ENCODE results near the gene CCDC197. TPM values are rescaled to one million over a fixed set of nuclear protein-coding genes. Genes with fewer than 3 reads are reported as not detected.

The CCDC197 gene
- total RNA-seq, 2 experiments from 2014 or later = not detected

DNA sequence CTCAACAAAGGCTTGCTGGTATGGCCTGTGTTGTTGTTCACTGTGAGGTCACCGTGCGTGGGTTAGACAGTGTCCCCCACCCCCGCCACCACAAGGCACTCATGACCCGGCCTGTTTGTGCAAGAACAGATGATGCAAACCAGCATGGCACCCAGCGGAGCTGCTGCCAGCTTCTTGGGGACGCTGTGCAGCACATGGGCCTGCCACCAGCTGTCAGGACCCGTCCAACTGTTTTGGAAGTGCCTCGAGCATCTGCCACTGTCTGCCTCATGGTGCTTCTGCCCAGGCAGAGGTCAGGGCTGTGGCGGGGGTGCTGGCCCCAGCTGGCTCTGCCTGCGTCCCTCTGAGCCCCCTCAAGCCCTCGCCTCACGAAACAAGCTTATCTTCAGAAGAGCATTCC lies 22.3 kb upstream of the CCDC197 start:
- H3K4me1 Mint-ChIP-seq (ENCODE audit: low read depth) = peaks cover 67% of the 10 kb centered on the region
- TF ChIP-seq, protein P1, sequence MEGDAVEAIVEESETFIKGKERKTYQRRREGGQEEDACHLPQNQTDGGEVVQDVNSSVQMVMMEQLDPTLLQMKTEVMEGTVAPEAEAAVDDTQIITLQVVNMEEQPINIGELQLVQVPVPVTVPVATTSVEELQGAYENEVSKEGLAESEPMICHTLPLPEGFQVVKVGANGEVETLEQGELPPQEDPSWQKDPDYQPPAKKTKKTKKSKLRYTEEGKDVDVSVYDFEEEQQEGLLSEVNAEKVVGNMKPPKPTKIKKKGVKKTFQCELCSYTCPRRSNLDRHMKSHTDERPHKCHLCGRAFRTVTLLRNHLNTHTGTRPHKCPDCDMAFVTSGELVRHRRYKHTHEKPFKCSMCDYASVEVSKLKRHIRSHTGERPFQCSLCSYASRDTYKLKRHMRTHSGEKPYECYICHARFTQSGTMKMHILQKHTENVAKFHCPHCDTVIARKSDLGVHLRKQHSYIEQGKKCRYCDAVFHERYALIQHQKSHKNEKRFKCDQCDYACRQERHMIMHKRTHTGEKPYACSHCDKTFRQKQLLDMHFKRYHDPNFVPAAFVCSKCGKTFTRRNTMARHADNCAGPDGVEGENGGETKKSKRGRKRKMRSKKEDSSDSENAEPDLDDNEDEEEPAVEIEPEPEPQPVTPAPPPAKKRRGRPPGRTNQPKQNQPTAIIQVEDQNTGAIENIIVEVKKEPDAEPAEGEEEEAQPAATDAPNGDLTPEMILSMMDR (IDR thresholded peaks at IDR 0.05) = no peak

DNA sequence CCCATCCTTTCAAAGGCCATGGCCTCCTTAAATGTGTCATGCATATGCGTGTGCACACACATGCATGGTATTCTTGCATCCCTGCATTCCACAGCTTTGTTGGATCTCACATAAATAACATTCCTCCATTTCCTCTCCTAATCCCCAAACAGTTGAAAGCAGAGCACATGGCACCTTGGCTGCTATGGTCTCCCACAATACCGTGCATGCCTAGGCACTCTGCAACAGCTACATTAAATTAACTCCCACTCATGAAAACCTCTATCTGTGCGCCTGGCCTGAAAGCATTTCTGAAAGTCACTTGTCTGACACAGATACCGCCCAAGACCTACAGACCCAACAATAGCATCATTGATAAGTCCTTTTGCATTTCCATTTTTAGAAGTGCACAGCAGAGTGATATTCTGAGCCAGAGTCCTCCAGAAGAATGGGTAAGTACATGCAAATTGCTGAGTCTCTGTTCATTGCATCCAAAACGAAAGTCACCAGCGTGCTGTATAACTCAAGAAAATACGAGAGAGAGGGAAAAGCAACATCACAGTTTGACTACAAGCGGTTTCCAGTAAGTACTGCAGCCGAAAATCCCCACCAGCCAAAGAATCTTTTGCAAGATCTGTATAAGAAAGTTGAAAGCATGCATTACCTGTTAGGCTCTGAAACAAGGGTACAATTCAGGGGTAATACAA lies 21.2 kb upstream of the CCDC197 start:
- Mint-ChIP-seq H3K27me3 (no peaks in the 10 kb centered on the region), H3K4me3 (peak overlapping the region; percentile 8), H3K9me3 (peaks cover 7% of the 10 kb centered on the region), H3K36me3 (ENCODE audit: low read depth) (peaks cover 9% of the 10 kb centered on the region), H3K4me1 (ENCODE audit: low read depth) (peaks cover 67% of the 10 kb centered on the region), H3K27ac (peak overlapping the region; percentile 66)
- H3K4me3 ChIP-seq (ENCODE audit: low read length) = peak overlapping the region; percentile 17
- no peak overlapping the region for H3K27ac ChIP-seq (ENCODE audit: low read depth in 1 of 2, low read length in 2 of 2)
- intact Hi-C loops (cut with DNase I, micrococcal nuclease) = loop anchor here in 1 of 2 experiments (2.0 kb wide), 1 partner anchor 15 kb away; no protein-coding TSS in a partner anchor
- ATAC-seq (ENCODE audit: poor library complexity) = no peak
- no peaks in the 10 kb centered on the region for H3K27me3 ChIP-seq (ENCODE audit: control insufficient read depth in 1 of 2, insufficient read depth in 2 of 2, low read length in 2 of 2)
- POLR2A ChIA-PET = interaction anchor here (0.8 to 1.8 kb wide), 6 partner anchors 11 to 36 kb away, joined by 3 to 6 read pairs (median 4); no protein-coding TSS in a partner anchor
- H3K4me1 ChIP-seq (ENCODE audit: insufficient read depth, low read length) = peaks cover 88% of the 10 kb centered on the region
- CTCF ChIA-PET = interaction anchor here (10.3 kb wide), 1 partner anchor 35 kb away, joined by 163 read pairs; no protein-coding TSS in a partner anchor
- H3K36me3 ChIP-seq (ENCODE audit: insufficient read depth, low read length) = no peaks in the 10 kb centered on the region
- peak in 2 of 14 experiments; percentile 48 to 52 for DNase-seq
- H3K9me3 ChIP-seq (ENCODE audit: control insufficient read depth in 1 of 2, insufficient read depth in 1 of 2, low read length in 2 of 2) = peaks cover 12 to 19% of the 10 kb centered on the region in 2 experiments
- TF ChIP-seq, protein P1 (IDR thresholded peaks at IDR 0.05) = no peak

More for the DNA sequence above, 22.3 kb upstream of the CCDC197 start:
- Histone ChIP-seq H3K27ac (ENCODE audit: low read depth in 1 of 2, low read length in 2 of 2) (no peak overlapping the region), H3K4me3 (ENCODE audit: low read length) (no peak overlapping the region), H3K27me3 (ENCODE audit: control insufficient read depth in 1 of 2, insufficient read depth in 2 of 2, low read length in 2 of 2) (no peaks in the 10 kb centered on the region), H3K36me3 (ENCODE audit: insufficient read depth, low read length) (no peaks in the 10 kb centered on the region), H3K4me1 (ENCODE audit: insufficient read depth, low read length) (peaks cover 87% of the 10 kb centered on the region), H3K9me3 (ENCODE audit: control insufficient read depth in 1 of 2, insufficient read depth in 1 of 2, low read length in 2 of 2) (peaks cover 12 to 19% of the 10 kb centered on the region in 2 experiments)
- no peak overlapping the region for H3K4me3 Mint-ChIP-seq
- H3K27me3 Mint-ChIP-seq = no peaks in the 10 kb centered on the region
- DNase-seq = peak in 2 of 14 experiments; percentile 19 to 51
- peaks cover 7% of the 10 kb centered on the region for H3K9me3 Mint-ChIP-seq
- no peak for ATAC-seq (ENCODE audit: poor library complexity)
- CTCF ChIA-PET = interaction anchor here (10.3 kb wide), 1 partner anchor 34 kb away, joined by 163 read pairs; no protein-coding TSS in a partner anchor
- H3K27ac Mint-ChIP-seq = no peak overlapping the region
- intact Hi-C loops (cut with DNase I, micrococcal nuclease) = no loop called here
- peaks cover 9% of the 10 kb centered on the region for H3K36me3 Mint-ChIP-seq (ENCODE audit: low read depth)
- POLR2A ChIA-PET = interaction anchor here (1.5 kb wide), 1 partner anchor 25 kb away, joined by 3 read pairs; no protein-coding TSS in a partner anchor

DNA sequence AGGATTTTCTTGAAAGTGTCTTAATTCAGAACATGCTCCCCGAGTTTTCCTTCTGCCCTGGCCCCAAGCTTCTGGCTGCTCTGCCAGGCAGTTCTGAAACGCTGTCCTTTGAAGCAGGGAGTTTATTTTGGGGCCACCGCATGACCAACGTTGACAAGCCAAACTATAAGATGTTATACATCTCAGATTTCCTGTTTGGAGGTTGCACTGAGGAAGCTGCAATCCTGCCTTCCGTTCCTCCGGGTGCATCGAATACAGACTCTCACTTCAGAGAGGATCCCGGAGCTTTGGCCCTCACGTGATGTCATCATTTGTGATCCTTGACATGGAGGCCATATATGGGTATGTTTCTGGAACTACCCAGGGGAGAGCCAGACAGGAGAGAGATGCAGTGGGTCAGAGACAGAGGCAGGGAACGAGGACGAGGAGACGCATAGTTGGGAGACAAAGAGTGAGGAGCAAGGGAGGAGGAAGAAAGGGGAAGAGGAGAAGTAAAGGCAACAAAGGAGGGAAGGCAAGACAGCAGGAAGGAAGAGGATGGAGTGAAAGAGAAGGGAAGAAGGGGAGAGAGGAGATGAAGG lies 20.5 kb upstream of the CCDC197 start, which contains the start of gene ASB2:
Gene ASB2, minus strand, starts transcription at position 94 of the 581 bp plus-strand sequence. CDS start 12,031 bp downstream, outside the sequence.
- CTCF ChIA-PET = interaction anchor here (10.3 kb wide), 1 partner anchor 35 kb away, joined by 163 read pairs; no protein-coding TSS in a partner anchor
- Histone ChIP-seq H3K4me3 (ENCODE audit: low read length) (peak within 1 kb of the TSS; percentile 17), H3K4me1 (ENCODE audit: insufficient read depth, low read length) (peaks cover 88% of the 10 kb centered on the region), H3K9me3 (ENCODE audit: control insufficient read depth in 1 of 2, insufficient read depth in 1 of 2, low read length in 2 of 2) (peaks cover 12 to 19% of the 10 kb centered on the region in 2 experiments), H3K27me3 (ENCODE audit: control insufficient read depth in 1 of 2, insufficient read depth in 2 of 2, low read length in 2 of 2) (no peaks in the 10 kb centered on the region), H3K27ac (ENCODE audit: low read depth in 1 of 2, low read length in 2 of 2) (no peak within 1 kb of the TSS), H3K36me3 (ENCODE audit: insufficient read depth, low read length) (no peaks in the 10 kb centered on the region)
- TF ChIP-seq, protein P1 (IDR thresholded peaks at IDR 0.05) = no peak
- peaks cover 63% of the 10 kb centered on the region for H3K4me1 Mint-ChIP-seq (ENCODE audit: low read depth)
- peaks cover 9% of the 10 kb centered on the region for H3K36me3 Mint-ChIP-seq (ENCODE audit: low read depth)
- ATAC-seq (ENCODE audit: poor library complexity) (no peak), DNase-seq (peak in 2 of 14 experiments; percentile 27 to 40)
- POLR2A ChIA-PET = interaction anchor here (0.8 to 1.8 kb wide), 6 partner anchors 10 to 37 kb away, joined by 3 to 6 read pairs (median 4); no protein-coding TSS in a partner anchor
- peak within 1 kb of the TSS; percentile 8 for H3K4me3 Mint-ChIP-seq
- peaks cover 7% of the 10 kb centered on the region for H3K9me3 Mint-ChIP-seq
- peak within 1 kb of the TSS; percentile 84 for H3K27ac Mint-ChIP-seq
- intact Hi-C loops (cut with DNase I, micrococcal nuclease) = loop anchor here in 1 of 2 experiments (2.0 kb wide), 1 partner anchor 16 kb away; no protein-coding TSS in a partner anchor
- no peaks in the 10 kb centered on the region for H3K27me3 Mint-ChIP-seq

Data from CD4-positive, alpha-beta T cell (primary cell).